ENCODE results near the gene ETS1. TPM values are rescaled to one million over a fixed set of nuclear protein-coding genes. Genes with fewer than 3 reads are reported as not detected.

ETS1 gene
- total RNA-seq, 4 donors from 2014 or later, result 39.5 to 74.4 (median 59.7) TPM

DNA sequence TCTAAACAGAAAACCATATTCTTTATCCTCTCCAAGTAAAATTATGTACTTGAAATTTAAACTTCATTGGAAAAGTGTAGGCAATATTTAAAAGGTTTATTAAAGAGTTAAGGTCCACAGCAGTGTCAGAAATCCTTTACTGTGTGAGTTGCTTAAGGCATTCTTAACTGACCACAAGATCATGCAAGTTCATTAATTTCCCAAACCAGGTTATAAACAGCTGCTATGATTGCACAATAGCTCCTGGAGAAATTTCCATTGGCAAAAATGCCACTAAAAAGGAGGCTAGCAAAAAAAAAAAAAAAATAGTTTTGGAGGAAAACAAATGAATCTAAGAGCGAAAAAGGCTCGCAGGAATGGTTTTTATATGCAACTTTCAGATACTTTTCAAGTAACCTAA, 106.2 kb downstream of the ETS1 start:
- intact Hi-C loops (cut with DNase I), result no loop called here
- no peak for DNase-seq (ENCODE audit: extremely low spot score)
- WGBS, result 76% methylated on average over 2 of the region's 2 CpGs
- peaks cover 56 to 72% (median 63%) of the 10 kb centered on the region in 4 donors for H3K4me1 ChIP-seq
- H3K27me3 ChIP-seq, result no peaks in the 10 kb centered on the region
- TF ChIP-seq, protein P1, sequence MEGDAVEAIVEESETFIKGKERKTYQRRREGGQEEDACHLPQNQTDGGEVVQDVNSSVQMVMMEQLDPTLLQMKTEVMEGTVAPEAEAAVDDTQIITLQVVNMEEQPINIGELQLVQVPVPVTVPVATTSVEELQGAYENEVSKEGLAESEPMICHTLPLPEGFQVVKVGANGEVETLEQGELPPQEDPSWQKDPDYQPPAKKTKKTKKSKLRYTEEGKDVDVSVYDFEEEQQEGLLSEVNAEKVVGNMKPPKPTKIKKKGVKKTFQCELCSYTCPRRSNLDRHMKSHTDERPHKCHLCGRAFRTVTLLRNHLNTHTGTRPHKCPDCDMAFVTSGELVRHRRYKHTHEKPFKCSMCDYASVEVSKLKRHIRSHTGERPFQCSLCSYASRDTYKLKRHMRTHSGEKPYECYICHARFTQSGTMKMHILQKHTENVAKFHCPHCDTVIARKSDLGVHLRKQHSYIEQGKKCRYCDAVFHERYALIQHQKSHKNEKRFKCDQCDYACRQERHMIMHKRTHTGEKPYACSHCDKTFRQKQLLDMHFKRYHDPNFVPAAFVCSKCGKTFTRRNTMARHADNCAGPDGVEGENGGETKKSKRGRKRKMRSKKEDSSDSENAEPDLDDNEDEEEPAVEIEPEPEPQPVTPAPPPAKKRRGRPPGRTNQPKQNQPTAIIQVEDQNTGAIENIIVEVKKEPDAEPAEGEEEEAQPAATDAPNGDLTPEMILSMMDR (IDR thresholded peaks at IDR 0.05), result no peak
- TF ChIP-seq POLR2AphosphoS5 (IDR thresholded peaks at IDR 0.05), result peak in 1 of 2 donors; percentile 54
- no peak overlapping the region for H3K4me3 ChIP-seq
- H3K27ac ChIP-seq (replicated peaks in 1 of 4), result peak overlapping the region; percentile 51 to 71 (median 62)
- H3K36me3 ChIP-seq, result peaks cover 11 to 84% (median 50%) of the 10 kb centered on the region in 4 donors
- H3K9me3 ChIP-seq, result no peaks in the 10 kb centered on the region

DNA sequence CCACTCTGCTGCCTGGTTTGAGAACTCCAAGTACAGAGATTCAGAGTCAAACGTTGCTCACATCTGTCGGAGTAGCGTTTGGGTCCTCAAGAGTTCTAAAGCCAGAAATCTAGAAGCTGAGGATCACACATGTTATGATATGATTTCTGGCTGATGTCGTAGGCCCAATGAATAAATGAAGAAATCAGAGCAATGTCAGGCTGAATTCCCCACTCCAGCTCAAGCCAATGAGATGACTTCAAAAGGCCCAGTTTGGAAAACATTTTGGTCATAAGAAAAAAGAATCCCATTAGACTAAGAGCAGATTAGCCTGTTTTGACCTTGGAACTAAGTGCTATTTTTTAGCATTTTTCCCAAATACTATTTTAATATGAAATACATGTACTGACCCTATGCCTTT, 106.7 kb downstream of the ETS1 start:
- TF ChIP-seq POLR2A (IDR thresholded peaks at IDR 0.05; ENCODE audit: low read depth), result no peak
- TF ChIP-seq, protein P1 (IDR thresholded peaks at IDR 0.05), result no peak
- peak in 1 of 2 donors; percentile 6 for TF ChIP-seq POLR2AphosphoS5 (IDR thresholded peaks at IDR 0.05)
- no peak for TF ChIP-seq EP300 (IDR thresholded peaks at IDR 0.05)
- Histone ChIP-seq H3K36me3 (peaks cover 11 to 84% (median 49%) of the 10 kb centered on the region in 4 donors), H3K27ac (replicated peaks in 1 of 4) (peak overlapping the region; percentile 51 to 71 (median 62)), H3K4me3 (no peak overlapping the region), H3K9me3 (no peaks in the 10 kb centered on the region), H3K4me1 (peaks cover 60 to 77% (median 68%) of the 10 kb centered on the region in 4 donors), H3K27me3 (no peaks in the 10 kb centered on the region)
- WGBS, result 86% methylated on average over 4 of the region's 4 CpGs
- no peak for DNase-seq (ENCODE audit: extremely low spot score)
- intact Hi-C loops (cut with DNase I), result no loop called here

DNA sequence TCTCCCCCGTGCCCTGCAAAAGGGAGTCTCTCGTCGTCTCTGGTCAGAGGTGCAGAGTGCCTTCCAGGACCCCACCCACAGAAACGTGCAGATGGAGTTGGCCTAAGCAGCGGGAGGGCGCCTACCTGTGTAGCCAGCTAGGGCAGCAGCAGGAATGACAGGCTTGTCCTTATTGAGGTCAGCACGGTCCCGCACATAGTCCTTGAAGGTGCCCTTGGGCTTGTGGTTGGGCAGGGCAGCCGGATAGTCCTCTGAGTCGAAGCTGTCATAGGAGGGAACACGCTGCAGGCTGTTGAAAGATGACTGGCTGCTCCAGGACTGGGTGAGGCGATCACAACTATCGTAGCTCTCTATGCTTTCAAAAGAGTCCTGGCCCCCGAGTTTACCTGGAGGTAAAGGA, 107.3 kb downstream of the ETS1 start:
- TF ChIP-seq, protein P1 (IDR thresholded peaks at IDR 0.05), result no peak
- TF ChIP-seq EP300 (IDR thresholded peaks at IDR 0.05), result no peak
- TF ChIP-seq POLR2A (IDR thresholded peaks at IDR 0.05; ENCODE audit: low read depth), result no peak
- no peak for TF ChIP-seq POLR2AphosphoS5 (IDR thresholded peaks at IDR 0.05)
- Histone ChIP-seq H3K27ac (replicated peaks in 1 of 4) (peak overlapping the region; percentile 51 to 71 (median 62)), H3K27me3 (no peaks in the 10 kb centered on the region), H3K4me3 (no peak overlapping the region), H3K36me3 (peaks cover 6 to 80% (median 45%) of the 10 kb centered on the region in 4 donors), H3K9me3 (no peaks in the 10 kb centered on the region), H3K4me1 (peaks cover 66 to 83% (median 74%) of the 10 kb centered on the region in 4 donors)
- intact Hi-C loops (cut with DNase I), result no loop called here
- DNase-seq (ENCODE audit: extremely low spot score), result no peak
- 86% methylated on average over 14 of the region's 14 CpGs for WGBS

DNA sequence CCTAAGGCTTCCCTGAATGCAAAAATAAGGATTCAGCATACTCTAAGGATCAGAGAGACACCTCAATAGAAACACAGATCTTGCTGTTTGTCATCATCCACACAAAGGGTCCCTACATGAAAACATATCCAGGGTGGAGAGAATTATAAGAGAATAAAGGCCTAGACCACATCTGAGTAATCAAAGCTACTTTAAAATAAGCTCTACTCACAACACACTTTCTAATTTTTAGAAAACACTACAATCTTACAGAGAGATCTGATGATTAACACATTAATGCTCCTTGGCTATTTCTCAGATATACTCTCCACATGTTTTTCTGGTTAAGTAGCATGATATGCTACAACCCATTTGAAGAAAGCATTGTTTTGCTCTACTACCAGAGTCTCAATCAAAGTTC, 108.2 kb downstream of the ETS1 start:
- Histone ChIP-seq H3K36me3 (peaks cover 0 to 71% (median 35%) of the 10 kb centered on the region in 4 donors), H3K4me1 (peaks cover 67 to 92% (median 82%) of the 10 kb centered on the region in 4 donors), H3K27me3 (no peaks in the 10 kb centered on the region), H3K9me3 (no peaks in the 10 kb centered on the region), H3K27ac (replicated peaks in 1 of 4) (peak overlapping the region in 3 of 4 donors; percentile 51 to 71 (median 54)), H3K4me3 (no peak overlapping the region)
- intact Hi-C loops (cut with DNase I), result no loop called here
- TF ChIP-seq, protein P1 (IDR thresholded peaks at IDR 0.05), result no peak
- TF ChIP-seq POLR2AphosphoS5 (IDR thresholded peaks at IDR 0.05), result no peak
- no peak for TF ChIP-seq POLR2A (IDR thresholded peaks at IDR 0.05; ENCODE audit: low read depth)
- no peak for TF ChIP-seq EP300 (IDR thresholded peaks at IDR 0.05)
- no peak for DNase-seq (ENCODE audit: extremely low spot score)

DNA sequence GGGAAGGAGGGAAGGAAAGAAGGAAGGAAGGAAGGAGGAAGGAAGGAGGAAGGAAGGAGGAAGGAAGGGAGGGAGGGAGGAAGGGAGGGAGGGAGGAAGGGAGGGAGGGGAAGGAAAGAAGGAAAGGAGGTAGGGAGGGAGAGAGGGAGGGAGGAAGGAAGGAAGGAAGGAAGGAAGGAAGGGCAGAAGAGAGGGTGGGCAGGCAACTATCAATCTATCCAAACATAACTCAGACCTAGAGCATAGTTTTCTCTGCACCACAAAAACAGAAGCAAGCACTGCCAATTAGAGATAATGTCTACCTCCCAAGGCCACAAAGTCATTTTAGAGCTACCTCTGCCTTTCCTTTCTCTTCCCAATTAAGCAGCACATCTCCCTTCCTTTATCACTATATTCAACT, 109.1 kb downstream of the ETS1 start:
- intact Hi-C loops (cut with DNase I), result no loop called here
- no peak for TF ChIP-seq POLR2A (IDR thresholded peaks at IDR 0.05; ENCODE audit: low read depth)
- TF ChIP-seq EP300 (IDR thresholded peaks at IDR 0.05), result no peak
- TF ChIP-seq POLR2AphosphoS5 (IDR thresholded peaks at IDR 0.05), result no peak
- TF ChIP-seq, protein P1 (IDR thresholded peaks at IDR 0.05), result no peak
- Histone ChIP-seq H3K36me3 (peaks cover 0 to 71% (median 28%) of the 10 kb centered on the region in 4 donors), H3K27ac (replicated peaks in 1 of 4) (peak overlapping the region in 2 of 4 donors; percentile 0 to 16), H3K4me3 (no peak overlapping the region), H3K27me3 (no peaks in the 10 kb centered on the region), H3K9me3 (no peaks in the 10 kb centered on the region), H3K4me1 (peaks cover 67 to 92% (median 84%) of the 10 kb centered on the region in 4 donors)
- DNase-seq (ENCODE audit: extremely low spot score), result no peak
